Skeletal muscle tissue (tissue), 4 donors: ENCODE measurements around the gene PNMA6E. TPM values are rescaled to one million over a fixed set of nuclear protein-coding genes. Genes with fewer than 3 reads are reported as not detected.

Experiments used
- H3K27ac ChIP-seq: one replicate; pipeline ENCODE4 v1.7.0; 2013; ENCODE audit warnings: mild to moderate bottlenecking, low read depth, low read length, inconsistent platforms
- H3K27me3 ChIP-seq, 3 donors: one replicate each; pipeline ENCODE4 v1.7.0; 2013; ENCODE audit warnings: low read length in 3 of 3; ENCODE audit not compliant: control insufficient read depth in 3 of 3, insufficient read depth in 3 of 3
- H3K36me3 ChIP-seq, 3 donors: one replicate each; pipeline ENCODE4 v1.7.0; 2013; ENCODE audit warnings: low read length in 3 of 3; ENCODE audit not compliant: control insufficient read depth in 3 of 3, insufficient read depth in 3 of 3
- H3K4me1 ChIP-seq, 3 donors: one replicate each; pipeline ENCODE4 v1.7.0; 2013; ENCODE audit warnings: low read length in 3 of 3, mild to moderate bottlenecking in 3 of 3; ENCODE audit not compliant: control insufficient read depth in 3 of 3, insufficient read depth in 3 of 3
- H3K4me3 ChIP-seq, 3 donors: one replicate each; pipeline ENCODE4 v1.7.0; 2013; ENCODE audit warnings: low read length in 3 of 3
- H3K9ac ChIP-seq, 3 donors: one replicate each; pipeline ENCODE4 v1.7.0; 2013; ENCODE audit warnings: low read length in 3 of 3, mild to moderate bottlenecking in 3 of 3, moderate library complexity in 2 of 3, low read depth in 1 of 3
- H3K9me3 ChIP-seq, 3 donors: one replicate each; pipeline ENCODE4 v1.7.0; 2013; ENCODE audit warnings: low read length in 3 of 3; ENCODE audit not compliant: control insufficient read depth in 3 of 3
- total RNA-seq: library from RNA; depleted of rRNA; stranded (reverse); fragments of >200 nt; gene quantifications from one replicate; pipeline ENCODE4 v1.2.3, GENCODE V29; 2014
- donor health status: Osteomylitis.

PNMA6E gene
- total RNA-seq, 1 donor from 2014 or later = not detected

DNA sequence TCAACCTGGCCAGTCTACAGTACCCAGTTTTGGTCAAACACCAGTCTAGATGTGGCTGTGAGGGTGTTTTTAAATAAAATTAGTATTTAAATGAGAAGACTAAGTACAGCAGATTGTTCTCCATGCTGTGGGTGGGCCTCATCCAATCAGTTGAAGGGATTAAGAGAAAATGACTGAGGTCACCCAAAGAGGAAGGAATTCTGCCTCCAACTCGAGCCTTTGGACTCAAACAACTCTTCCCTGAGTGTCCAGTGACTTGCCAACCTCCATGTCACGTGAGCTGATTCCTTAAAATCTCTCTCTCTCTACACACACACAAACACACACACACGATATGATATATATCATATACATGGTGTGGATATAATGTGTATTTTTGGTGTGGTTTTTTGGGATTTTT, 34.7 kb upstream of the PNMA6E start:
- Histone ChIP-seq H3K36me3 (no peaks in the 10 kb centered on the region), H3K9ac (no peak overlapping the region), H3K9me3 (peaks cover 0 to under 1% (median 0%) of the 10 kb centered on the region in 3 donors), H3K27ac (no peak overlapping the region), H3K27me3 (peaks cover 2 to 12% (median 3%) of the 10 kb centered on the region in 3 donors), H3K4me3 (no peak overlapping the region), H3K4me1 (no peaks in the 10 kb centered on the region)

DNA sequence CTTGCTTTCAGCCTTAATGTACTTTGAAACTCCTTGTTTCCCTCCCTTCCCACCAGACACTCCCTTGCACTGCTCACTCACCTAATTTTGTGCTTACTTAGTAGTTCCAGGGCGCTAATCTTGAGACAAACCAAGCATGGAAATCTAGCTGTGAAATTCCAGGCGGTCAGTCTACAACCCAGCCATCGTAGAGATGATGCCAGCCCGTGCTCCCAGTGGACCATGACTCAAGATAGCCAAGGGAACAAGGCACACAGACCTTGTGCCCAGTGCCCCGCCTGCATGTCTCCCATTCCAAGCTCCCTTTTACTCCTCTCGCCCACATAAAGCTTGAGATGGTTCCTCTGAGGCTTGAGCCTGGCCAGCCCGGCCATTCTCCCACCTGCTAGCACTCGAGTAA, 33.7 kb upstream of the PNMA6E start:
- Histone ChIP-seq H3K27ac (no peak overlapping the region), H3K27me3 (peaks cover under 1 to 7% (median 1%) of the 10 kb centered on the region in 3 donors), H3K4me1 (no peaks in the 10 kb centered on the region), H3K36me3 (no peaks in the 10 kb centered on the region), H3K9ac (no peak overlapping the region), H3K9me3 (peaks cover 0 to 5% (median 0%) of the 10 kb centered on the region in 3 donors), H3K4me3 (no peak overlapping the region)

DNA sequence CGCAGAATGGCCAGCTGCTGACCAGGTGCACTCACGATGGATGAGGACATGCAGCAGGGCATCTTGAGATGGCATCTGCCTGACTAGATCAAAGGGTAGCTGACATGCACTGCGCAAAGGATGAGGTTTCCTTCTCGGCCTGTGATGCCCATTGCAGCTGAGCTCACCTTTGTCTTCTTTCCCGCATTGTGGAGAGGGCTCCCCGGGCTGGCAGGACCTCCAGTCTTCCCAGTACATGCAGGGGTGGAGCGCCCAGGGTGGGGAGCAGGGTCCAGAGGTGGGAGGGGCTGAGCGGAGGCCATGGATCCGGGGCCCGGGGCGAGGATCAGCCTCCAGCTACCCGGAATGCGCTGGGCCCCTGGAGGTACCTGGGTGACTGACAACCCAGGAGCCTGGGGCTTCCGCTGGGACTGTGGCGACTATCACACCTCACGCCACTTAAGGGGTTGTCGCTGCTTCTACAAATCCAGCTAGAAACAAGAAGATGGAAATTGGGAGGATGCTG, 32.7 kb upstream of the PNMA6E start:
- no peak overlapping the region for H3K9ac ChIP-seq
- H3K4me1 ChIP-seq = no peaks in the 10 kb centered on the region
- peaks cover 0 to 5% (median 0%) of the 10 kb centered on the region in 3 donors for H3K9me3 ChIP-seq
- no peak overlapping the region for H3K27ac ChIP-seq
- H3K36me3 ChIP-seq = no peaks in the 10 kb centered on the region
- H3K27me3 ChIP-seq = peaks cover 0 to 4% (median 0%) of the 10 kb centered on the region in 3 donors
- H3K4me3 ChIP-seq = no peak overlapping the region

DNA sequence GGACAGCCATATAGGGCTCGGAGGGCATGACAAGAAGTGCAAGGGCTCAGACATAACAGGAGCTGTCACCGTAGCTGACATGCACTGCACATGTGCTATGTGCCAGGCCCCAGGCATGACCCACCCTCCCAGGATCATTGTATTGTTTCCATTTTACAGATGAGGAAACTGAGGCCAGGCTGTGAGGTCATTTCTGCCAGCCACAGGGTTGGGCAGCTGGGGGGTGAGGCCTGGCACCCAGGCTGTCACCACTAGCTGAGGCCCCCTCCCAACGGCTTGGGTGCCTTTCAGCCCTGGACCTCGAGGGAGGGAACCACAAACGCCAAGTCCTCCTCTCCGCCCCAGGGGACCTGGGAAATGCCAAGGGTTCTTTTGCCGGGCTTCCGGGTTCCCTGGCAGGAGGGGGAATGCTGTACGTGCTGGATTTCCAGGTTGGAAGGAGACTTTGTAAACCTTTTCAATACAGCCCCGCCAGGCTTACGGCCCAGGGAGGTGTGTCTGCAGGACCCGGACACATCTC, 32.1 kb upstream of the PNMA6E start:
- H3K9me3 ChIP-seq = peaks cover 0 to 5% (median 0%) of the 10 kb centered on the region in 3 donors
- no peak overlapping the region for H3K27ac ChIP-seq
- H3K36me3 ChIP-seq = no peaks in the 10 kb centered on the region
- peaks cover 0 to 4% (median 0%) of the 10 kb centered on the region in 3 donors for H3K27me3 ChIP-seq
- no peak overlapping the region for H3K9ac ChIP-seq
- H3K4me3 ChIP-seq = no peak overlapping the region
- no peaks in the 10 kb centered on the region for H3K4me1 ChIP-seq

DNA sequence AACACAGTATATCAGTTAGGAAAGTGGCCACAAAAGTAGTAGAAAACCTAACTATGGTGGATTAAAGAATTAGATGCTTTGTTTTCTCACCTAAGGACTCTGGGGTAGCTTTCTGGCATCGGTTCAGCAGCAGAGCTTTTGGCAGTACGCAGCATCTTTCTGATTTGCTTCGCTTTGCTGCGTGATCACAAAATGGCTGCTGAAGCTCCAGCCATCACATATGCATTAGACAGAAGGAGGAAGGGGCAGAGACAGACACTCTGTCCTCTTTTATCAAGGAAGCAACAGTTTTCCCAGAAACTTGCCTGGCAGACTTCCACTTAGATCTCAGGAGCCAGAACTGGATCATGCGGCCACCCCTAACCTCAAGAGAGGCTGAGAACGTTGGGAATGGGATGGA, 29.6 kb upstream of the PNMA6E start:
- Histone ChIP-seq H3K4me3 (no peak overlapping the region), H3K36me3 (no peaks in the 10 kb centered on the region), H3K4me1 (no peaks in the 10 kb centered on the region)

DNA sequence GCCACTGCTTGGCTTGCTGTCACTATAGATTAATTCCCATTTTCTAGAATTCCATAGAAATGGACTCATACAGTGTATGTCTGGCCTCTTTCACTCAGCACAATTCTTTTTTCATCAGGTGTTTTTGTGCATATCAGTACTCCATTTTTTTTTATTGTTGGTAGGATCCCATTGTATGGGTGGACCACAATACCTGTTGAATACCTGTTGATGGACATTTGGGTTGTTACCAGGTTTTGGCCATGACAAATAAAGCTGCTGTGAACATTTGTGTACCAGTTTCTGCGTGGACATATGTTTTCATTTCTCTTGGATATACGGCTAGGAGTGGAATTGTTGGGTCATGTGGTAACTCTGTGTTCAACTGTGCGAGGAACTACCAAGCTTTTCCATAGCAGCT, 25.1 kb upstream of the PNMA6E start:
- Histone ChIP-seq H3K36me3 (no peaks in the 10 kb centered on the region), H3K9ac (no peak overlapping the region), H3K4me3 (no peak overlapping the region), H3K4me1 (no peaks in the 10 kb centered on the region), H3K27ac (no peak overlapping the region), H3K27me3 (peaks cover 0 to 4% (median 0%) of the 10 kb centered on the region in 3 donors), H3K9me3 (peaks cover 0 to 5% (median 0%) of the 10 kb centered on the region in 3 donors)

More for the DNA sequence above, 29.6 kb upstream of the PNMA6E start:
- Histone ChIP-seq H3K9ac (no peak overlapping the region), H3K9me3 (peaks cover 0 to 5% (median 0%) of the 10 kb centered on the region in 3 donors), H3K27me3 (peaks cover 0 to 4% (median 0%) of the 10 kb centered on the region in 3 donors), H3K27ac (no peak overlapping the region)

DNA sequence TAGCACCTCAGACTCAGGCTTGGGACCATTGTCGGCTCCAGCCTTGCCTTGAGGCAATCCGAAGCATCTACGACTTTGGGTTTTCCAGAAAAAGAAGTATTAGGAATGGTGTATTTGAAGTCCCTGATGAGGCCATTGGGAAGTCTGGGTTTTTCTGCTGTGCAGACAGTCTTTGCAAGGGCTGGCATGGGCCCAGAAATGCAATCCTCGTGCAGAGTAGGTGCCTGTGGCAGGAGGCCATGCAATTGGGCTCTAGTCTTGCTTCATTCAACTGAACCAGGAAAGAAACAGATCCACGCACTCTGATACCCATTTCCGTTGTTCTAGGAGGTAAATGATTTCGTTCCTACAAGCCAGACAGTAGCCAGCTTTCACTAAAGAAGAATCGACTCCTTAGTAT, 22.5 kb upstream of the PNMA6E start:
- Histone ChIP-seq H3K9me3 (no peaks in the 10 kb centered on the region), H3K4me1 (no peaks in the 10 kb centered on the region), H3K27ac (no peak overlapping the region), H3K27me3 (peaks cover 0 to 4% (median 0%) of the 10 kb centered on the region in 3 donors), H3K4me3 (no peak overlapping the region), H3K9ac (no peak overlapping the region), H3K36me3 (no peaks in the 10 kb centered on the region)

DNA sequence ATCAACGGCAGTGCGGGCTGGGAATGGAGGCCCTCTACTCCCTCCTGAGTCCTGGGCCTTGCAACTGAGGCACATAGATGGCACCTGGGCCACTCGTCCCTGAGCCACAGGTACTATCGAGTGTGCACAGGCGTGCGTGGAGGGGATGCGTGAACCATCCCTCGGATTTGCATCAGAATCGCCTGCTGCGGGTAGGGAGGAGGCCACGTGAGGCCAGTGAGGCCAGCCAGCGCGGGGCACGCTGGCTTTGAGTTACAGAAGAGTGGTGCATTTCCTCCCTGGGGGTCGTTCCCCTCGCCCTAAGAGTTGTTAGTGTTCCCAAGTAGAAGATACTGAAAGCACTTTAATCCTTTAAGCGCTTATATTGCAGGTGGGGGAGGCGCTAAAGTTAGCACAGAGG, 20.7 kb upstream of the PNMA6E start:
- Histone ChIP-seq H3K36me3 (no peaks in the 10 kb centered on the region), H3K4me3 (no peak overlapping the region), H3K9ac (no peak overlapping the region), H3K9me3 (no peaks in the 10 kb centered on the region), H3K4me1 (peaks cover 0 to 6% (median 4%) of the 10 kb centered on the region in 3 donors), H3K27me3 (peaks cover 0 to 10% (median 3%) of the 10 kb centered on the region in 3 donors), H3K27ac (no peak overlapping the region)

DNA sequence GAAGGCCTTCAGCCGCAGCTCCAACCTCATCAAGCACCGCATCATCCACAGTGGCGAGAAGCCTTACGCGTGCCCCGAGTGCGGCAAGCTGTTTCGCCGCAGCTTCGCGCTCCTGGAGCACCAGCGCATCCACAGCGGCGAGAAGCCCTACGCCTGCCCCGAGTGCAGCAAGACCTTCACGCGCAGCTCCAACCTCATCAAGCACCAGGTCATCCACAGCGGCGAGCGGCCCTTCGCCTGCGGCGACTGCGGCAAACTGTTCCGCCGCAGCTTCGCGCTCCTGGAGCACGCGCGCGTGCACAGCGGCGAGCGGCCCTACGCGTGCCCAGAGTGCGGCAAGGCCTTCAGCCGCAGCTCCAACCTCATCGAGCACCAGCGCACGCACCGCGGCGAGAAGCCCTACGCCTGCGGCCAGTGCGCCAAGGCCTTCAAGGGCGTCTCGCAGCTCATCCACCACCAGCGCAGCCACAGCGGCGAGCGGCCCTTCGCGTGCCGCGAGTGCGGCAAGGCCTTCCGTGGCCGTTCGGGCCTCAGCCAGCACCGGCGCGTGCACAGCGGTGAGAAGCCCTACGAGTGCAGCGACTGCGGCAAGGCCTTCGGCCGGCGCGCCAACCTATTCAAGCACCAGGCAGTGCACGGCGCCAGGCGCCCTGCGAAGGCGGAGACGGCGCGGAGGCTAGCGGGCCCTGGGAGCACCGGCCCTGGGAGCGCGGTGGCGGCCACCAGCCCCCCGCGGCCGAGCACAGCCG, 19.9 kb upstream of the PNMA6E start:
- H3K4me1 ChIP-seq = peaks cover 0 to 6% (median 4%) of the 10 kb centered on the region in 3 donors
- no peaks in the 10 kb centered on the region for H3K36me3 ChIP-seq
- no peak overlapping the region for H3K4me3 ChIP-seq
- H3K27me3 ChIP-seq = peaks cover 0 to 16% (median 3%) of the 10 kb centered on the region in 3 donors
- no peak overlapping the region for H3K9ac ChIP-seq
- no peak overlapping the region for H3K27ac ChIP-seq
- no peaks in the 10 kb centered on the region for H3K9me3 ChIP-seq

DNA sequence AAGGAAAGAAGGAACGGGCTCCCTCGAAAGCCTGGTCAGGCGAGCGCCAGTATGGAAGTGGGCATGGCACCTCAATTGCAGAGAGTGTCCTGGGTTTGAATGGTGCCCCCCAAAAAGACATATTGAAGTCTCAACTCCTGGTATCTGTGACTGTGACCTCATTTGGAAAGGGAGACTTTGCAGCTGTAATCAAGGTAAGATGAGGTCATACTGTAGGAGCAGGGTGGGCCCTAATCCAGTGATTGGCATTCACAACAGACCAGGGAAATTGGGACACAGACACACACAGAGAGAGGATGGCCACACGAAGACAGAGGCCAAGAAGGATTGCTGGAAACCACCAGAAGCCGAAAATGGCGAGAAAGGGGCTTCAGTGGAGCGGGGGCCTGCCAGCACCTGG, 16.5 kb upstream of the PNMA6E start:
- Histone ChIP-seq H3K9ac (no peak overlapping the region), H3K4me3 (no peak overlapping the region), H3K4me1 (peaks cover 0 to 6% (median 4%) of the 10 kb centered on the region in 3 donors), H3K27me3 (peaks cover 0 to 18% (median 3%) of the 10 kb centered on the region in 3 donors), H3K36me3 (no peaks in the 10 kb centered on the region), H3K9me3 (no peaks in the 10 kb centered on the region), H3K27ac (no peak overlapping the region)
